WTC11 (cell line): ENCODE results near the gene ANGPTL4. TPM values are rescaled to one million over a fixed set of nuclear protein-coding genes. Genes with fewer than 3 reads are reported as not detected.
A peak's percentile ranks its signal among the peaks of the same experiment; 100 is the strongest.

Source experiments
- ATAC-seq: fragments of 200-7000 bp; cut with Tn5 transposase; 2 replicates; pipeline ENCODE4 v1.10.0; 2021; ENCODE audit warnings: mild to moderate bottlenecking, moderate library complexity
- CTCF ChIA-PET: fragments of 300-600 bp; sonication (Branson Sonifier 250); formaldehyde crosslinking; loops from one replicate; lab custom pipeline; 2021; ENCODE audit warnings: antibody characterized with exemption; lab: Charles Lee
- POLR2A ChIA-PET: fragments of 350-600 bp; sonication (Branson Sonifier 250); formaldehyde crosslinking; loops from one replicate; lab custom pipeline; 2021; ENCODE audit warnings: antibody characterized with exemption; lab: Charles Lee
- DNase-seq: peaks from one replicate; pipeline ENCODE4 v3.0.0; 2021; ENCODE audit warnings: low spot score
- H3K27ac Mint-ChIP-seq: 2 replicates; pipeline ENCODE4 v1.8.0; 2021; ENCODE audit warnings: mixed read lengths
- H3K27me3 Mint-ChIP-seq: 2 replicates; pipeline ENCODE4 v1.8.0; 2021; ENCODE audit warnings: low read depth, mild to moderate bottlenecking, moderate library complexity, mixed read lengths
- H3K36me3 Mint-ChIP-seq: 2 replicates; pipeline ENCODE4 v1.8.0; 2021; ENCODE audit warnings: mixed read lengths
- H3K4me1 Mint-ChIP-seq: 2 replicates; pipeline ENCODE4 v1.8.0; 2022; ENCODE audit warnings: mixed read lengths
- H3K4me3 Mint-ChIP-seq: 2 replicates; pipeline ENCODE4 v1.8.0; 2021; ENCODE audit warnings: mild to moderate bottlenecking, moderate library complexity, mixed read lengths
- H3K9me3 Mint-ChIP-seq: 2 replicates; pipeline ENCODE4 v1.8.0; 2021; ENCODE audit warnings: mixed read lengths
- E2F5 ChIP-seq: sonication (generic); formaldehyde crosslinking; IDR thresholded peaks from 2 replicates; pipeline ENCODE4 v1.8.1; 2022; ENCODE audit warnings: mild to moderate bottlenecking, moderate library complexity, missing genetic modification reagents
- FOXP1 ChIP-seq: sonication (generic); formaldehyde crosslinking; IDR thresholded peaks from 2 replicates; pipeline ENCODE4 v1.8.0; 2022; ENCODE audit warnings: missing genetic modification reagents, mild to moderate bottlenecking, moderate library complexity, borderline replicate concordance
- GRHL2 ChIP-seq: fragments of 250-450 bp; sonication (Bioruptor Pico); IDR thresholded peaks from 2 replicates; pipeline ENCODE4 v1.8.0; 2022; ENCODE audit warnings: mild to moderate bottlenecking, moderate library complexity; ENCODE audit not compliant: insufficient replicate concordance, severe bottlenecking
- JUN ChIP-seq: sonication (generic); formaldehyde crosslinking; IDR thresholded peaks from 2 replicates; pipeline ENCODE4 v1.8.0; 2023; ENCODE audit warnings: mild to moderate bottlenecking, missing genetic modification reagents
- NFYB ChIP-seq: sonication (generic); formaldehyde crosslinking; conservative IDR thresholded peaks from 2 replicates; pipeline ENCODE4 v1.8.0; 2022; ENCODE audit warnings: low read depth, missing genetic modification reagents
- PRDM15 ChIP-seq: sonication (generic); formaldehyde crosslinking; IDR thresholded peaks from 2 replicates; pipeline ENCODE4 v1.8.0; 2022; ENCODE audit warnings: missing genetic modification reagents
- SP1 ChIP-seq: sonication (generic); formaldehyde crosslinking; conservative IDR thresholded peaks from 2 replicates; pipeline ENCODE4 v1.8.1; 2022; ENCODE audit warnings: missing genetic modification reagents
- TEAD1 ChIP-seq: sonication (generic); formaldehyde crosslinking; IDR thresholded peaks from 2 replicates; pipeline ENCODE4 v1.8.0; 2022; ENCODE audit warnings: mild to moderate bottlenecking, missing genetic modification reagents
- TEAD4 ChIP-seq: sonication (generic); formaldehyde crosslinking; IDR thresholded peaks from 2 replicates; pipeline ENCODE4 v1.8.0; 2022; ENCODE audit warnings: mild to moderate bottlenecking, missing genetic modification reagents
- USF2 ChIP-seq: sonication (generic); formaldehyde crosslinking; IDR thresholded peaks from 2 replicates; pipeline ENCODE4 v1.8.1; 2023; ENCODE audit warnings: mild to moderate bottlenecking, missing genetic modification reagents, moderate library complexity
- ZNF416 ChIP-seq: fragments of 250-450 bp; sonication (Bioruptor Pico); IDR thresholded peaks from 2 replicates; pipeline ENCODE4 v1.9.0; 2021; ENCODE audit warnings: mild to moderate bottlenecking, inconsistent platforms
- ZNF425 ChIP-seq: fragments of 250-450 bp; sonication (Bioruptor Pico); conservative IDR thresholded peaks from 2 replicates; pipeline ENCODE4 v1.9.0; 2021; ENCODE audit warnings: mild to moderate bottlenecking
- total RNA-seq: library from RNA; stranded (reverse); gene quantifications from 3 replicates; pipeline ENCODE4 v1.2.3, GENCODE V29; 2021
- TF ChIP-seq, protein P1 (sequence below): sonication (generic); formaldehyde crosslinking; IDR thresholded peaks from 2 replicates; pipeline ENCODE4 v1.8.1; 2022; ENCODE audit warnings: low read depth, missing genetic modification reagents, borderline replicate concordance
- TF ChIP-seq, protein P2 (sequence below): sonication (generic); formaldehyde crosslinking; IDR thresholded peaks from 2 replicates; pipeline ENCODE4 v1.8.0; 2022; ENCODE audit warnings: mild to moderate bottlenecking, missing genetic modification reagents
- TF ChIP-seq, protein P3 (sequence below): sonication (generic); formaldehyde crosslinking; IDR thresholded peaks from 2 replicates; pipeline ENCODE4 v1.8.1; 2023; ENCODE audit warnings: mild to moderate bottlenecking, moderate library complexity, missing genetic modification reagents
- TF ChIP-seq, protein P4 (sequence below): sonication (generic); formaldehyde crosslinking; conservative IDR thresholded peaks from 2 replicates; pipeline ENCODE4 v1.8.1; 2023; ENCODE audit warnings: mild to moderate bottlenecking, low read depth, missing genetic modification reagents, moderate library complexity

ANGPTL4 gene
- total RNA-seq, 1 experiment from 2014 or later: 1.0 TPM

- Mint-ChIP-seq H3K27ac (no peak within 1 kb of the TSS; the same call in 1 of the 2 replicates), H3K4me1 (peaks cover 22% of the 10 kb centered on the region), H3K36me3 (no peaks in the 10 kb centered on the region), H3K4me3 (peak within 1 kb of the TSS; percentile 64), H3K27me3 (peaks cover 38% of the 10 kb centered on the region), H3K9me3 (no peaks in the 10 kb centered on the region)
- CTCF ChIA-PET: interaction anchor here (0.7 to 4.8 kb wide), 10 partner anchors 9 to 299 kb away, joined by 3 to 39 read pairs (median 4); partner anchors contain the start of gene MARCHF2
- POLR2A ChIA-PET: no interaction called here
- ATAC-seq (peak; percentile 98), DNase-seq (peak; percentile 99)
- TF ChIP-seq TEAD1 (CRISPR knock-in tag): peak; percentile 93
- TF ChIP-seq, protein P1, sequence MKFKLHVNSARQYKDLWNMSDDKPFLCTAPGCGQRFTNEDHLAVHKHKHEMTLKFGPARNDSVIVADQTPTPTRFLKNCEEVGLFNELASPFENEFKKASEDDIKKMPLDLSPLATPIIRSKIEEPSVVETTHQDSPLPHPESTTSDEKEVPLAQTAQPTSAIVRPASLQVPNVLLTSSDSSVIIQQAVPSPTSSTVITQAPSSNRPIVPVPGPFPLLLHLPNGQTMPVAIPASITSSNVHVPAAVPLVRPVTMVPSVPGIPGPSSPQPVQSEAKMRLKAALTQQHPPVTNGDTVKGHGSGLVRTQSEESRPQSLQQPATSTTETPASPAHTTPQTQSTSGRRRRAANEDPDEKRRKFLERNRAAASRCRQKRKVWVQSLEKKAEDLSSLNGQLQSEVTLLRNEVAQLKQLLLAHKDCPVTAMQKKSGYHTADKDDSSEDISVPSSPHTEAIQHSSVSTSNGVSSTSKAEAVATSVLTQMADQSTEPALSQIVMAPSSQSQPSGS: no peak
- TF ChIP-seq E2F5 (CRISPR knock-in tag): 0 out of 2 replicates have a peak, but pooled peaks have one; percentile 13
- 0 out of 2 replicates have a peak, but pooled peaks have one; percentile 59 for TF ChIP-seq FOXP1 (CRISPR knock-in tag)
- TF ChIP-seq, protein P2, sequence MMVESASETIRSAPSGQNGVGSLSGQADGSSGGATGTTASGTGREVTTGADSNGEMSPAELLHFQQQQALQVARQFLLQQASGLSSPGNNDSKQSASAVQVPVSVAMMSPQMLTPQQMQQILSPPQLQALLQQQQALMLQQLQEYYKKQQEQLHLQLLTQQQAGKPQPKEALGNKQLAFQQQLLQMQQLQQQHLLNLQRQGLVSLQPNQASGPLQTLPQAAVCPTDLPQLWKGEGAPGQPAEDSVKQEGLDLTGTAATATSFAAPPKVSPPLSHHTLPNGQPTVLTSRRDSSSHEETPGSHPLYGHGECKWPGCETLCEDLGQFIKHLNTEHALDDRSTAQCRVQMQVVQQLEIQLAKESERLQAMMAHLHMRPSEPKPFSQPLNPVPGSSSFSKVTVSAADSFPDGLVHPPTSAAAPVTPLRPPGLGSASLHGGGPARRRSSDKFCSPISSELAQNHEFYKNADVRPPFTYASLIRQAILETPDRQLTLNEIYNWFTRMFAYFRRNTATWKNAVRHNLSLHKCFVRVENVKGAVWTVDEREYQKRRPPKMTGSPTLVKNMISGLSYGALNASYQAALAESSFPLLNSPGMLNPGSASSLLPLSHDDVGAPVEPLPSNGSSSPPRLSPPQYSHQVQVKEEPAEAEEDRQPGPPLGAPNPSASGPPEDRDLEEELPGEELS: 0 out of 2 replicates have a peak, but pooled peaks have one; percentile 52
- TF ChIP-seq NFYB (CRISPR knock-in tag): peak; percentile 96
- TF ChIP-seq TEAD4 (CRISPR knock-in tag): peak; percentile 94
- TF ChIP-seq, protein P3, sequence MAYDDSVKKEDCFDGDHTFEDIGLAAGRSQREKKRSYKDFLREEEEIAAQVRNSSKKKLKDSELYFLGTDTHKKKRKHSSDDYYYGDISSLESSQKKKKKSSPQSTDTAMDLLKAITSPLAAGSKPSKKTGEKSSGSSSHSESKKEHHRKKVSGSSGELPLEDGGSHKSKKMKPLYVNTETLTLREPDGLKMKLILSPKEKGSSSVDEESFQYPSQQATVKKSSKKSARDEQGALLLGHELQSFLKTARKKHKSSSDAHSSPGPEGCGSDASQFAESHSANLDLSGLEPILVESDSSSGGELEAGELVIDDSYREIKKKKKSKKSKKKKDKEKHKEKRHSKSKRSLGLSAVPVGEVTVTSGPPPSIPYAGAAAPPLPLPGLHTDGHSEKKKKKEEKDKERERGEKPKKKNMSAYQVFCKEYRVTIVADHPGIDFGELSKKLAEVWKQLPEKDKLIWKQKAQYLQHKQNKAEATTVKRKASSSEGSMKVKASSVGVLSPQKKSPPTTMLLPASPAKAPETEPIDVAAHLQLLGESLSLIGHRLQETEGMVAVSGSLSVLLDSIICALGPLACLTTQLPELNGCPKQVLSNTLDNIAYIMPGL (CRISPR knock-in tag): peak; percentile 44; the same call in 1 of the 2 replicates
- TF ChIP-seq SP1 (CRISPR knock-in tag): peak; percentile 90
- TF ChIP-seq, protein P4, sequence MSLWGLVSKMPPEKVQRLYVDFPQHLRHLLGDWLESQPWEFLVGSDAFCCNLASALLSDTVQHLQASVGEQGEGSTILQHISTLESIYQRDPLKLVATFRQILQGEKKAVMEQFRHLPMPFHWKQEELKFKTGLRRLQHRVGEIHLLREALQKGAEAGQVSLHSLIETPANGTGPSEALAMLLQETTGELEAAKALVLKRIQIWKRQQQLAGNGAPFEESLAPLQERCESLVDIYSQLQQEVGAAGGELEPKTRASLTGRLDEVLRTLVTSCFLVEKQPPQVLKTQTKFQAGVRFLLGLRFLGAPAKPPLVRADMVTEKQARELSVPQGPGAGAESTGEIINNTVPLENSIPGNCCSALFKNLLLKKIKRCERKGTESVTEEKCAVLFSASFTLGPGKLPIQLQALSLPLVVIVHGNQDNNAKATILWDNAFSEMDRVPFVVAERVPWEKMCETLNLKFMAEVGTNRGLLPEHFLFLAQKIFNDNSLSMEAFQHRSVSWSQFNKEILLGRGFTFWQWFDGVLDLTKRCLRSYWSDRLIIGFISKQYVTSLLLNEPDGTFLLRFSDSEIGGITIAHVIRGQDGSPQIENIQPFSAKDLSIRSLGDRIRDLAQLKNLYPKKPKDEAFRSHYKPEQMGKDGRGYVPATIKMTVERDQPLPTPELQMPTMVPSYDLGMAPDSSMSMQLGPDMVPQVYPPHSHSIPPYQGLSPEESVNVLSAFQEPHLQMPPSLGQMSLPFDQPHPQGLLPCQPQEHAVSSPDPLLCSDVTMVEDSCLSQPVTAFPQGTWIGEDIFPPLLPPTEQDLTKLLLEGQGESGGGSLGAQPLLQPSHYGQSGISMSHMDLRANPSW (CRISPR knock-in tag): no peak
These were observed 21.1 kb upstream of the ANGPTL4 start, which contains the start of gene KANK3 for GRCh38 chr19:8342684-8343482. Gene KANK3, minus strand, starts transcription at chr19:8343262. Its CDS starts 5,434 bp downstream, at chr19:8337828.

DNA sequence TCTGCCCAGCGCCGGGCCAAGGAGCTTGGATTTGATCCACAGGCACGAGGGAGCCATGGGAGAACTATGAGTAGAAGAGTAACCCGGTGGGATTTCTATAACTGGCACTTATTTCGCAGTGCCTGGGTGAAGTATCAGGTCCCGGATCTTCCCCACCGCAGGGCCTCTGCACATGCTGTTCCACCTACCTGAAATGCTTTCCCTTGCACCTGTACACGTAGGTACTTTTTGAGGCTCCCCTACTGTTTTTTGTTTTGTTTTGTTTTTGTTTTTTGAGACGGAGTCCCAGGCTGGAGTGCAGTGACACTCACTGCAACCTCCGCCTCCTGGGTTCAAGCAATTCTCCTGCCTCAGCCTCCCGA is 20.5 kb upstream of the ANGPTL4 start:
- Mint-ChIP-seq H3K4me1 (peaks cover 18% of the 10 kb centered on the region), H3K36me3 (no peaks in the 10 kb centered on the region), H3K27me3 (peaks cover 34% of the 10 kb centered on the region), H3K4me3 (peak overlapping the region; percentile 64), H3K9me3 (no peaks in the 10 kb centered on the region), H3K27ac (no peak overlapping the region; the same call in 1 of the 2 replicates)
- POLR2A ChIA-PET: no interaction called here
- ATAC-seq: no peak
- no peak for DNase-seq
- CTCF ChIA-PET: interaction anchor here (0.6 to 4.8 kb wide), 9 partner anchors 10 to 299 kb away, joined by 3 to 39 read pairs (median 4); partner anchors contain the start of genes MARCHF2 and PRAM1
- TF ChIP-seq GRHL2 (CRISPR knock-in tag): no peak
- no peak for TF ChIP-seq USF2
- TF ChIP-seq ZNF416 (CRISPR knock-in tag): no peak
- no peak for TF ChIP-seq ZNF425 (CRISPR knock-in tag)
- TF ChIP-seq JUN (CRISPR knock-in tag): no peak
- no peak for TF ChIP-seq PRDM15 (CRISPR knock-in tag)
